GM21528 (cell line): ENCODE results near the gene RSPO4.

Experiments used
- ATAC-seq: cut with Tn5 transposase; IDR thresholded peaks from one replicate; pipeline ENCODE4 v1.9.1; 2021; ENCODE audit warnings: mild to moderate bottlenecking, moderate library complexity; ENCODE audit not compliant: unreplicated experiment, low FRiP score

Gene RSPO4

DNA sequence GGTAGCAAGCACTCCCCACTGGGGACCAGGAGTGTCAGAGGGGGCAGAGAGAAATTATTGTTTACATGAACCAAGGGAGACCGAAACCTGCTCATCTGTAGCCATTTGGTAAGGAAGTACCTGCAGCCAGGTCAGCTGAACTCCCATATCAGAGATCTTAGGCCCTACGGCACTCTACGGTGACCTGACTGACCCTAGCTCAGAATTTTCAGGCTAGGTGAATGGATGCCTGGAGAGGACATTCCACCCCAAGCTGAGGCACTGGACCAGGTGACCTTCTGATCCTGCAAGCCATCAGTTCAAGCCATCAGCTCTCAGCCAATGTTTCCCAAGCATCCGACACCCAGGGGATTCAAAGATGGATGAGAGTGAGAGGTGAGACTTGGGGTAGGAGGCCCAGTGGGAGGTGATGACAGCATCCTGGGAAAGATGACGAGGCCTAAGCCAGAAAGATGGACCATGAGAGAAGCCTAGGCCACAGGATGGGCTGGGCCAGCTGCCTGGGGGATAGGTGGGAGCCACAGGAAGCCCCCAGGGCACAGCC is 88.7 kb downstream of the RSPO4 start:
- no peak for ATAC-seq

DNA sequence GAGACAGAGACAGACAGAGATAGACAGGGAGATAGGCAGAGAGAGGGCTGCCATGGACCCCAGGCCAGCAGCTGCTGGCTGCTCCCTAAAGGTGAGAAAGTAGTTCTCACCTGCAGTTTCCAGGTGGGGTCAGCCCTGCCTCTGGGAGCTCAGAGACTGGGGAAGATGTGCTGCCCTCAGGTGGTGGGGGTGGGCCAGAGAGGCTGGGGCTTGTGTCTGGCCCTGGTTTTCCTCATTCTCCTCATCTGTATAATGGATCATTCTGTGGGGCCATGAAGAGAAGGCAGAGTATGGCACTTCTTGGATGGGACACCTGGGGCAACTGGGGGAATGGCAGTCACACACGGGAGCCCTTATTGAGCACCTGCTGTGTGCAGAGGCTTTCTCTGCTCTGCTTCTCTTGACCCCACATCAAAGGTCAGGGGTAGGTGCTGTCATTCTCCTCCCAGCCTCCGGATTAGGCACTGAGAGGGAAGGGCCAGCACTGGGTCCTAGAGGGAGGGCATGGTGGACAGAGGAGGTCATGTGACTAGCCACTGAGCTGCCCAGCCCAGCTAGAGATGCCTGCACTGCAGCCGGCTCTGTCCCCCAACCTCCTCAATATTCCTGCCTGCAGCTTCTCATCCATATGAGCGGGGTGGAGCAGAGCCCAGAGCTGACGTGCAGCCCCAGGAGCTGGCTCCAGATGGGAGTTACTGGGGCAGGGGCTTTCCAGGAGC is 90.1 kb downstream of the RSPO4 start:
- ATAC-seq = no peak

DNA sequence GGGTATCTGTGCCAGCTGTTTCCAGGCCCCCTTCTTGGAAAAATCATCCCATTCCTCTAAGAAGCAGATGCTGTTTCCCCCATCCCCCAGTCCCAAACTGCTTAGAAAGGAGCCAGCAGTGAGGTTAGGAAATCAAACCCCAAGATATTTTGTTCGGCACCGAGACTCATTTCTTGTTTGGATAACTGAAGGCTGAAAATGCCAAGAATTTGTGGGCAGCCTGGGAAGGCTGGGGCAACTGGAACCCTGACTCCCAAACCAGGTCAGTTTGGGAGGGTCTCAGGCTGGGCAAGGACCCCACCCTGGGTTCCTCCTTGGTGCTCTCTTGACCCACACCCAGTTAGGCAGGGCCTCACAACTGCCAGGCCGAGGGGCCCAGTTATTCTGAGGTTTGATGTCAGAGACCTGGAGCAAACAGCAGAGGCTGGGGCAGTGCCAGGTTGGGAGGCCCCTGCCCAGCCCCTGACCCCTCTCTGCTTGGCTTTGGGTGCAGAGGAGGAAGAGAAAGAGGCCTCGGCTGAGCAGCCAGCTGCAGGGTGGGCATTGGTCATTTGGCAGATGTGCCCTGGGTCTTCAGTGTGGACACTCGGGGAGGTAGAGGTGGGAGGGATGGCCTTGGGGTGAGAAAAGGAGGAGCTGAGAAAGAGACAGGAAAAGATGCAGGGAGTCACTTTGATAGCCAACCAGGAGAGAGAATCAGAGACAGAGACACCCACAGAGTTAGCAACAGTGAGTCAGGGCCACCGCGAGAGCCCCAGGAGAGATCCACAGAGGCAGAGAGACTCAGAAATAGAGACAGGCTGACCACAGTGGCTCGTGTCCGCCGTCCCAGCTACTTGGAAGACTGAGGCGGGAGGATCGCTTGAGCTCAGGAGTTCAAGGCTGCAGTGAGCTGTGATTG is 91.0 kb downstream of the RSPO4 start:
- no peak for ATAC-seq

DNA sequence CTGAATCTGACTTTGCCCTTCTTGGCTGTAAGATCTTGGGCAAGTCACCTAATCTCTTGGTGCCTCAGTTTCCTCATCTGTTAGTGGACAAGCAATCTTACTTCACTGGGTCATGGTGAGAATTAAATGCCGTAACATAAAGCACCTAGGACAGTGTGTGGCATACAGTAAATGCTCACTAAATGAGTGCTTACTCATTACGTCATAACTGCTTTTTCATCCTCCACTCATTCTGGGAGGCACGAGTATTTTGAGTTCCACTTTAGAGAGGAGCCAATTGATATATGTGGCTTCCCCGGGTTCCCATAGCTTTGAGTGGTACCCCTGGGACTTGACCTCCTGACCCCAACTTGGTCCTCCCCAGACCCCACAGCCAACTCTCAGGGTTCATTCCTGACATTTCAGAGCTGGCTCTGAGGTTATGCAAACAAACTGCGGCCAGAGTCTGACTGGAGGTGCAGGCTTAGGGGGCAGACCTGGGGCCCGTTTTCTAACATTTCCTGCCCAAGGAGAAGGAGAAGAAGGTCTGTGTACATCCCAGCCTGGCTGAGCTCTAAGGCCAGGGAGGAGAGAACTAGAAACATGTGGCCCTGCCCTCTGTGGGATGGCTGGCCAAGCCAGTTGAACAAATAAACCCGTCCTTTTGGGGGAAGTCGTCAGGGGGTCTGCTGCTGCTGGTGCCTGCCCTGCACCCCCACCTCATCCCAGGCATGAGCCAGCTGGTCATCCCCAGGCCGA is 91.8 kb downstream of the RSPO4 start:
- no peak for ATAC-seq

DNA sequence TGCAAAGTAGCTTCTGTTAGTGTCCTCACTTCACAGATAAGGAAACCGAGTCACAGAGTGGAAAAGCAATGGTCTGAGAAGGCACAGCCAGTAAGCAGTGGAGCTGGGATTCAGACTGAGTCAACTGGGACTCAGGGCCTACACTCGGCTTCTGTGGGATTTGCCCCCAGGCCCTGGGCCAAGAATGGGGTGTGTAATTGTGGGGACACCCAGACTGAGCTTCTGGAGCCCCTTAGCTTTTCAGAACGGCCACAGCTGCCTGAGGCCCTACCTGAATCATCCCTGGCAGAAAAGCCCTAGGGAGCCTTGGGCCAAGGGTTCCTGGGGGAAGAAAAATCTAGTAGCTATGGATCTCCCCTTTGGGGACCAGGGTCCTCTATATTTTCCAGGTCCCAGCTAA is 92.5 kb downstream of the RSPO4 start:
- no peak for ATAC-seq
